ENCODE results near the gene IGF2BP3.
A peak's percentile ranks its signal among the peaks of the same experiment; 100 is the strongest.

IGF2BP3 gene

GRCh38 chr7:23306936-23307521 is 163.3 kb downstream of the IGF2BP3 start:
- no peak overlapping the region for H3K27ac ChIP-seq
- no peak for TF ChIP-seq CTCF (IDR thresholded peaks at IDR 0.05)
- TF ChIP-seq ZFX (IDR thresholded peaks at IDR 0.05; ENCODE audit: borderline replicate concordance) = no peak

GRCh38 chr7:23299770-23300300 is 170.5 kb downstream of the IGF2BP3 start:
- no peak for TF ChIP-seq CTCF (IDR thresholded peaks at IDR 0.05)
- no peak for TF ChIP-seq ZFX (IDR thresholded peaks at IDR 0.05; ENCODE audit: borderline replicate concordance)
- peak overlapping the region; percentile 72 for H3K27ac ChIP-seq

GRCh38 chr7:23298885-23299769 is 171.2 kb downstream of the IGF2BP3 start, which contains the start of gene MALSU1:
TSS of gene MALSU1 (plus strand) at chr7:23299339. CDS start at chr7:23299353, 14 bp downstream.
- TF ChIP-seq ZFX (IDR thresholded peaks at IDR 0.05; ENCODE audit: borderline replicate concordance) (0 out of 2 replicates have a peak, but pooled peaks have one; percentile 63), CTCF (IDR thresholded peaks at IDR 0.05) (no peak)
- peak within 1 kb of the TSS; percentile 72 for H3K27ac ChIP-seq

GRCh38 chr7:23298141-23298881 is 172.0 kb downstream of the IGF2BP3 start:
- TF ChIP-seq ZFX (IDR thresholded peaks at IDR 0.05; ENCODE audit: borderline replicate concordance) (no peak), CTCF (IDR thresholded peaks at IDR 0.05) (no peak)
- H3K27ac ChIP-seq = peak overlapping the region; percentile 72

GRCh38 chr7:23295401-23295697 is 174.9 kb downstream of the IGF2BP3 start:
- no peak overlapping the region for H3K27ac ChIP-seq
- TF ChIP-seq ZFX (IDR thresholded peaks at IDR 0.05; ENCODE audit: borderline replicate concordance) (no peak), CTCF (IDR thresholded peaks at IDR 0.05) (no peak)

- H3K27ac ChIP-seq = no peak overlapping the region
- TF ChIP-seq CTCF (IDR thresholded peaks at IDR 0.05) (no peak), ZFX (IDR thresholded peaks at IDR 0.05; ENCODE audit: borderline replicate concordance) (no peak)
These were observed 175.5 kb downstream of the IGF2BP3 start for GRCh38 chr7:23294549-23295400.

Data from 22Rv1 (cell line).